ENCODE measurements around the gene CAT.

- TF ChIP-seq, protein P1, sequence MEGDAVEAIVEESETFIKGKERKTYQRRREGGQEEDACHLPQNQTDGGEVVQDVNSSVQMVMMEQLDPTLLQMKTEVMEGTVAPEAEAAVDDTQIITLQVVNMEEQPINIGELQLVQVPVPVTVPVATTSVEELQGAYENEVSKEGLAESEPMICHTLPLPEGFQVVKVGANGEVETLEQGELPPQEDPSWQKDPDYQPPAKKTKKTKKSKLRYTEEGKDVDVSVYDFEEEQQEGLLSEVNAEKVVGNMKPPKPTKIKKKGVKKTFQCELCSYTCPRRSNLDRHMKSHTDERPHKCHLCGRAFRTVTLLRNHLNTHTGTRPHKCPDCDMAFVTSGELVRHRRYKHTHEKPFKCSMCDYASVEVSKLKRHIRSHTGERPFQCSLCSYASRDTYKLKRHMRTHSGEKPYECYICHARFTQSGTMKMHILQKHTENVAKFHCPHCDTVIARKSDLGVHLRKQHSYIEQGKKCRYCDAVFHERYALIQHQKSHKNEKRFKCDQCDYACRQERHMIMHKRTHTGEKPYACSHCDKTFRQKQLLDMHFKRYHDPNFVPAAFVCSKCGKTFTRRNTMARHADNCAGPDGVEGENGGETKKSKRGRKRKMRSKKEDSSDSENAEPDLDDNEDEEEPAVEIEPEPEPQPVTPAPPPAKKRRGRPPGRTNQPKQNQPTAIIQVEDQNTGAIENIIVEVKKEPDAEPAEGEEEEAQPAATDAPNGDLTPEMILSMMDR (IDR thresholded peaks at IDR 0.05), result no peak
- TF ChIP-seq EZH2 (IDR thresholded peaks at IDR 0.05) (no peak), EZH2phosphoT487 (IDR thresholded peaks at IDR 0.05) (no peak)
Measured at GRCh38 chr11:34507610-34508009, 68.9 kb downstream of the CAT start.

Measured in neural progenitor cell (in vitro differentiated cells).